Measurements from ENCODE around the gene RUVBL2.

RUVBL2 gene

GRCh38 chr19:48977061-48977460 is 16.6 kb upstream of the RUVBL2 start:
- no peak for TF ChIP-seq CTCF (IDR thresholded peaks at IDR 0.05; ENCODE audit: insufficient read depth, low read depth, low read length, missing control alignments)
- no peak overlapping the region for H3K4me3 ChIP-seq (ENCODE audit: low read depth, low read length)
- DNase-seq (ENCODE audit: low read depth): no peak

- no peak overlapping the region for H3K4me3 ChIP-seq (ENCODE audit: low read depth, low read length)
- no peak for TF ChIP-seq CTCF (IDR thresholded peaks at IDR 0.05; ENCODE audit: insufficient read depth, low read depth, low read length, missing control alignments)
- DNase-seq (ENCODE audit: low read depth): no peak
These were observed 11.4 kb upstream of the RUVBL2 start for GRCh38 chr19:48982280-48982679.

GRCh38 chr19:48985711-48986110 is 8.0 kb upstream of the RUVBL2 start:
- no peak overlapping the region for H3K4me3 ChIP-seq (ENCODE audit: low read depth, low read length)
- no peak for TF ChIP-seq CTCF (IDR thresholded peaks at IDR 0.05; ENCODE audit: insufficient read depth, low read depth, low read length, missing control alignments)
- DNase-seq (ENCODE audit: low read depth): no peak

GRCh38 chr19:48986211-48986610 is 7.5 kb upstream of the RUVBL2 start:
- TF ChIP-seq CTCF (IDR thresholded peaks at IDR 0.05; ENCODE audit: insufficient read depth, low read depth, low read length, missing control alignments): no peak
- DNase-seq (ENCODE audit: low read depth): no peak
- no peak overlapping the region for H3K4me3 ChIP-seq (ENCODE audit: low read depth, low read length)

DNA sequence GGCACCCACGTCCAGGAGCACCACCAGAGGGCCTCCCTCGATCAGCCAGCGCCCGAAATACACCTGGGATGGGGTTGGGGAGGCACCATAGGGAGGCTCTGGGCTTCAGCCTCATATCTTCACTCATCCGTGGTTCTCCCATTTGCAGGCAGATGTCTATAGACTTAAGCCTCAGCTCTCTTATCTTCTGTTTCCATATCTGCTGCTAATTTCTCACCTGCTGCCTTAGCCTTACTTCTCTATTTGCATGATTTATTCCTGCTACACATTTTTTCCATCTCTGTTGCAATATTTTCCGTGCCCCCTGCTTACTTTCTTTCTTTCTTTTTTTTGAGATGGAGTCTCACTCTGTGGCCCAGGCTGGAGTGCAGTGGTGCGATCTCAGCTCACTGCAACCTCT is 6.4 kb upstream of the RUVBL2 start:
- no peak for DNase-seq (ENCODE audit: low read depth)
- TF ChIP-seq CTCF (IDR thresholded peaks at IDR 0.05; ENCODE audit: insufficient read depth, low read depth, low read length, missing control alignments): no peak
- no peak overlapping the region for H3K4me3 ChIP-seq (ENCODE audit: low read depth, low read length)

DNA sequence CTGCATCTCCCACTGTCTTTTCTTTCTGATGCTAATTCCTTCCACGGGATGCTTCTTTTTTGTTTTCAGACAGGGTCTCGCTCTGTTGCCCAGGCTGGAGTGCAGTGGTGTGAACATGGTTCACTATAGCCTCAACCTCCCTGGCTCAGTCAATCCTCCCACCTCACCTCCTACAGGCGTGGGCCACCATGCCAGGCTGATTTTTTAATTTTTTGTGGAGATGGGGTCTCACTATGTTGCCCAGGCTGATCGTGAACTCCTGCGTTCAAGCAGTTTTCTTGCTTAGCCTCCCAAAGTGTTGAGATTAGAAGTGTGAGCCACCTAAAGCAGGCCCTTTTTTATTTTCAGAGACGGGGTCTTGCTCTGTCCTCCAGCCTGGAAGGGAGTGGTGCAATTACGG is 5.4 kb upstream of the RUVBL2 start:
- no peak for DNase-seq (ENCODE audit: low read depth)
- no peak for TF ChIP-seq CTCF (IDR thresholded peaks at IDR 0.05; ENCODE audit: insufficient read depth, low read depth, low read length, missing control alignments)
- no peak overlapping the region for H3K4me3 ChIP-seq (ENCODE audit: low read depth, low read length)

GRCh38 chr19:48988860-48989259 is 4.8 kb upstream of the RUVBL2 start:
- H3K4me3 ChIP-seq (ENCODE audit: low read depth, low read length): no peak overlapping the region
- TF ChIP-seq CTCF (IDR thresholded peaks at IDR 0.05; ENCODE audit: insufficient read depth, low read depth, low read length, missing control alignments): no peak
- DNase-seq (ENCODE audit: low read depth): no peak

Data from GM12865 (cell line).